ENCODE data around the gene METAP1D.

DNA sequence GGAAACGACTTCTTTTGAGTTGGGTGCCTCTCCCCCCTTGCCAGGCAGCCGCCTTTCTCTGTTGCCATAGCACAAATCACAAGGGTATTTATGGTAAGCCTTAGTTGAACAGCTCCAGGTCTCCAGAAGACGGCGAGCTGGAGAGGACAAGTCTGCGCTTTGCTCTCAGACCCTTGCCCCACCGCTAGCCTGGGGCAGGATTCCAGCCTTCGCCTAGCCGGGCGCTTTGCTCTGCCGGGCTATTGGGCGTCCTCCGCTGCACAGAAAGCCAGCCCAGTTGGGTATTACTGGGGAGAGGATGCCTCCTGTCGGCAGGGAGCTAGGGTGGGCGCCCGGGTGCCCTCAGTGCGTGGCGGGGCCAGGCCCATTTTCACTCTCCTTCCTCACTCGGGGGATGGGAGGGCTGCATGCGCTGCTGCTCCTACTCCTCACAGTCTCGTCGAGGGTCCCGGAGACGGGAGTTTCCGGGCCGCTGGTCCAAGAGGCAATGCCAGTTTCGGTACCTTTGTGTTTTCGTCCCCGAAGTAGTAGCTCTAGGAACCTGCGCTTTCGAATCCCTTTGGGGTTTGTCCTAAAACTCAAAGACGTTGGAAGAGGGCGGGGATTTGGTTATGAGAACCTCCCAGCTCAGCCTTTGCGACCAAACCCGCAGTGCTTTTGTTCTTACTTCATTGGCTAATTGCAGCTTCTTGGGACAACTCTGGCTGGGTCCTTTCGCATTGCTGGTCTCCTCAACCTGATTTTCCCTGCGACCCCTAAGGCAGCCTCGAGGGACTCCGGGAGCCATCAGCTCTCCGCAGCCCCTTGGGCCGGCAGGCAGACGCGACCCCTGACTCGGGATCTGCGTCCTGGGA is 106.6 kb downstream of the METAP1D start:
- TF ChIP-seq POLR2AphosphoS5 (IDR thresholded peaks at IDR 0.05) (no peak), POLR2A (IDR thresholded peaks at IDR 0.05) (no peak), EP300 (IDR thresholded peaks at IDR 0.05) (no peak)
- TF ChIP-seq, protein P1, sequence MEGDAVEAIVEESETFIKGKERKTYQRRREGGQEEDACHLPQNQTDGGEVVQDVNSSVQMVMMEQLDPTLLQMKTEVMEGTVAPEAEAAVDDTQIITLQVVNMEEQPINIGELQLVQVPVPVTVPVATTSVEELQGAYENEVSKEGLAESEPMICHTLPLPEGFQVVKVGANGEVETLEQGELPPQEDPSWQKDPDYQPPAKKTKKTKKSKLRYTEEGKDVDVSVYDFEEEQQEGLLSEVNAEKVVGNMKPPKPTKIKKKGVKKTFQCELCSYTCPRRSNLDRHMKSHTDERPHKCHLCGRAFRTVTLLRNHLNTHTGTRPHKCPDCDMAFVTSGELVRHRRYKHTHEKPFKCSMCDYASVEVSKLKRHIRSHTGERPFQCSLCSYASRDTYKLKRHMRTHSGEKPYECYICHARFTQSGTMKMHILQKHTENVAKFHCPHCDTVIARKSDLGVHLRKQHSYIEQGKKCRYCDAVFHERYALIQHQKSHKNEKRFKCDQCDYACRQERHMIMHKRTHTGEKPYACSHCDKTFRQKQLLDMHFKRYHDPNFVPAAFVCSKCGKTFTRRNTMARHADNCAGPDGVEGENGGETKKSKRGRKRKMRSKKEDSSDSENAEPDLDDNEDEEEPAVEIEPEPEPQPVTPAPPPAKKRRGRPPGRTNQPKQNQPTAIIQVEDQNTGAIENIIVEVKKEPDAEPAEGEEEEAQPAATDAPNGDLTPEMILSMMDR (IDR thresholded peaks at IDR 0.05) = peak in 3 of 6 experiments; percentile 7 to 30 (median 21)
